ENCODE data around the gene ARSB.

The ARSB gene

GRCh38 chr5:78835176-78835575, 149.9 kb downstream of the ARSB start:
- TF ChIP-seq CTCF (IDR thresholded peaks at IDR 0.05; ENCODE audit: low read depth, low read length) = no peak
- no peak for DNase-seq (ENCODE audit: extremely low read depth, low read depth)

- DNase-seq (ENCODE audit: extremely low read depth, low read depth) = no peak
- no peak for TF ChIP-seq CTCF (IDR thresholded peaks at IDR 0.05; ENCODE audit: low read depth, low read length)
Observed at GRCh38 chr5:78833284-78833683, 151.8 kb downstream of the ARSB start.

- TF ChIP-seq CTCF (IDR thresholded peaks at IDR 0.05; ENCODE audit: low read depth, low read length) = no peak
- DNase-seq (ENCODE audit: extremely low read depth, low read depth) = no peak
Observed at GRCh38 chr5:78830528-78831046, 154.5 kb downstream of the ARSB start.

GRCh38 chr5:78829811-78830527, 155.1 kb downstream of the ARSB start:
- no peak for DNase-seq (ENCODE audit: extremely low read depth, low read depth)
- no peak for TF ChIP-seq CTCF (IDR thresholded peaks at IDR 0.05; ENCODE audit: low read depth, low read length)

- no peak for TF ChIP-seq CTCF (IDR thresholded peaks at IDR 0.05; ENCODE audit: low read depth, low read length)
- no peak for DNase-seq (ENCODE audit: extremely low read depth, low read depth)
Observed at GRCh38 chr5:78827725-78828124, 157.4 kb downstream of the ARSB start.

- DNase-seq (ENCODE audit: extremely low read depth, low read depth) = no peak
Observed at GRCh38 chr5:78824831-78825281, 160.3 kb downstream of the ARSB start.

More at GRCh38 chr5:78824831-78825281, 160.3 kb downstream of the ARSB start:
- TF ChIP-seq CTCF (IDR thresholded peaks at IDR 0.05; ENCODE audit: low read depth, low read length) = no peak

Measured in AG09319 (cell line).